ENCODE results near the gene AP2A2. TPM values are rescaled to one million over a fixed set of nuclear protein-coding genes. Genes with fewer than 3 reads are reported as not detected.

The AP2A2 gene
- total RNA-seq, 4 donors from 2014 or later = 33.6 to 76.6 (median 46.4) TPM

GRCh38 chr11:995044-995751, 69.5 kb downstream of the AP2A2 start:
- H3K4me3 ChIP-seq (ENCODE audit: low read depth, poor library complexity, severe bottlenecking) = no peak overlapping the region
- no peak for DNase-seq (ENCODE audit: low spot score in 2 of 2)
- WGBS, 2 donors = 84 to 86% methylated on average over 16 of the region's 16 CpGs
- intact Hi-C loops (cut with DNase I; ENCODE audit: low total_unique reads) = no loop called here
- TF ChIP-seq, protein P1, sequence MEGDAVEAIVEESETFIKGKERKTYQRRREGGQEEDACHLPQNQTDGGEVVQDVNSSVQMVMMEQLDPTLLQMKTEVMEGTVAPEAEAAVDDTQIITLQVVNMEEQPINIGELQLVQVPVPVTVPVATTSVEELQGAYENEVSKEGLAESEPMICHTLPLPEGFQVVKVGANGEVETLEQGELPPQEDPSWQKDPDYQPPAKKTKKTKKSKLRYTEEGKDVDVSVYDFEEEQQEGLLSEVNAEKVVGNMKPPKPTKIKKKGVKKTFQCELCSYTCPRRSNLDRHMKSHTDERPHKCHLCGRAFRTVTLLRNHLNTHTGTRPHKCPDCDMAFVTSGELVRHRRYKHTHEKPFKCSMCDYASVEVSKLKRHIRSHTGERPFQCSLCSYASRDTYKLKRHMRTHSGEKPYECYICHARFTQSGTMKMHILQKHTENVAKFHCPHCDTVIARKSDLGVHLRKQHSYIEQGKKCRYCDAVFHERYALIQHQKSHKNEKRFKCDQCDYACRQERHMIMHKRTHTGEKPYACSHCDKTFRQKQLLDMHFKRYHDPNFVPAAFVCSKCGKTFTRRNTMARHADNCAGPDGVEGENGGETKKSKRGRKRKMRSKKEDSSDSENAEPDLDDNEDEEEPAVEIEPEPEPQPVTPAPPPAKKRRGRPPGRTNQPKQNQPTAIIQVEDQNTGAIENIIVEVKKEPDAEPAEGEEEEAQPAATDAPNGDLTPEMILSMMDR (IDR thresholded peaks at IDR 0.05) = no peak
- TF ChIP-seq POLR2A (IDR thresholded peaks at IDR 0.05) = no peak

GRCh38 chr11:995752-996420, 70.2 kb downstream of the AP2A2 start:
- no peak for DNase-seq (ENCODE audit: low spot score in 2 of 2)
- 75 to 84% methylated on average over 21 to 22 of the region's 22 CpGs for WGBS, 2 donors
- H3K4me3 ChIP-seq (ENCODE audit: low read depth, poor library complexity, severe bottlenecking) = no peak overlapping the region
- TF ChIP-seq, protein P1 (IDR thresholded peaks at IDR 0.05) = no peak
- TF ChIP-seq POLR2A (IDR thresholded peaks at IDR 0.05) = no peak
- intact Hi-C loops (cut with DNase I; ENCODE audit: low total_unique reads) = no loop called here

DNA sequence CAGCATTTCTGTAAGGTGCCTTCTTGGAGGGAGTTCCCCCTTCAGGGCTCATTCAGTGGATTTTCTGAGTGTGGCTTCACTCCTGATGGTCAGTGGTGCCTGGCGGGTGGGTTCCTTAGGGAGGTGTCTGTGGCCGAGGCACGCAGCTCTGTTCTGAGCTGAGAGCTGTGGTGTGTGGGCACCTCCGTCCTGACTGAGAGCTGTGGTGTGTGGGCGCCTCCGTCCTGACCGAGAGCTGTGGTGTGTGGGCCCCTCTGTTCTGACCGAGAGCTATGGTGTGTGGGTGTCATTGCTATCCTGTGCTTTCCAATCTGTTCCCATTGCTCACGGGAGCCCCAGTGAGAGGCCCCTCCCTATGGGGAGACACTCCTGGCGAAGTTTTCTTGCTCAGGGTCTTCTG, 71.0 kb downstream of the AP2A2 start:
- no peak for DNase-seq (ENCODE audit: low spot score in 2 of 2)
- no peak overlapping the region for H3K4me3 ChIP-seq (ENCODE audit: low read depth, poor library complexity, severe bottlenecking)
- TF ChIP-seq, protein P1 (IDR thresholded peaks at IDR 0.05) = no peak
- no peak for TF ChIP-seq POLR2A (IDR thresholded peaks at IDR 0.05)
- 92 to 98% methylated on average over 10 of the region's 10 CpGs for WGBS, 2 donors
- intact Hi-C loops (cut with DNase I; ENCODE audit: low total_unique reads) = no loop called here

DNA sequence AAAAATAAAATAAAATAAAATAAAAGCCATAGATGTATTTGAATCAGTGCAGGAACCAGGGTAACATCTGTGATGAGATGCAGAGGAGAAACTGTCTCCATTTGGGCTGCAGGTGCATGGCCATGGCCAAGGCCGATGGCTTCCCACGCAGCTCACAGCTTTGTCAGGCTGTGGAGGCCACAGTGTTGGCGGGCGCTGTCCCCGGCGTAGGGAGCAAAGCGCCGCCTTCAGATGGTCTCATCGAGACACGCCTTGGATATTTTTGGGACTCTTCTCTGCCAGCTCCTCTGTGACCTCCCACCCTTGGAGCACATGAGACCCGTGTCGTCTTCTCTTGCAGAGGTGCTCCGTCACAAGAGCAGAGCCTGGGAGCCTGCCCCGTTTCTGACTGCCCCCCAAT, 72.2 kb downstream of the AP2A2 start:
- TF ChIP-seq, protein P1 (IDR thresholded peaks at IDR 0.05) = no peak
- TF ChIP-seq POLR2A (IDR thresholded peaks at IDR 0.05) = no peak
- intact Hi-C loops (cut with DNase I; ENCODE audit: low total_unique reads) = no loop called here
- no peak for DNase-seq (ENCODE audit: low spot score in 2 of 2)
- WGBS, 2 donors = 88 to 92% methylated on average over 14 of the region's 14 CpGs
- H3K4me3 ChIP-seq (ENCODE audit: low read depth, poor library complexity, severe bottlenecking) = no peak overlapping the region

- H3K4me3 ChIP-seq (ENCODE audit: low read depth, poor library complexity, severe bottlenecking) = no peak overlapping the region
- intact Hi-C loops (cut with DNase I; ENCODE audit: low total_unique reads) = no loop called here
- TF ChIP-seq POLR2A (IDR thresholded peaks at IDR 0.05) = no peak
- TF ChIP-seq, protein P1 (IDR thresholded peaks at IDR 0.05) = no peak
- DNase-seq (ENCODE audit: low spot score in 2 of 2) = no peak
- WGBS, 2 donors = 93 to 95% methylated on average over 9 to 10 of the region's 10 CpGs
Observed at GRCh38 chr11:999009-999408, 73.3 kb downstream of the AP2A2 start.

Data from lower leg skin (tissue), 4 donors.